Measurements from ENCODE around the gene KRTAP5-5. TPM values are rescaled to one million over a fixed set of nuclear protein-coding genes. Genes with fewer than 3 reads are reported as not detected.
"Not testable (repeated sequence)": the region's sequence is repeated elsewhere in the genome, so short reads cannot be mapped to it uniquely, and the experiment has no call there.

The KRTAP5-5 gene
- total RNA-seq, 2 experiments from 2014 or later = not detected

GRCh38 chr11:1589996-1590395 is 39.6 kb upstream of the KRTAP5-5 start:
- H3K36me3 Mint-ChIP-seq (ENCODE audit: low read depth) = peaks cover 6% of the 10 kb centered on the region
- peaks cover 14% of the 10 kb centered on the region for H3K4me1 Mint-ChIP-seq (ENCODE audit: low read depth)
- no peak overlapping the region for H3K27ac Mint-ChIP-seq
- peaks cover 5% of the 10 kb centered on the region for H3K9me3 Mint-ChIP-seq
- no peak for DNase-seq
- CTCF ChIA-PET = interaction anchor here (1.4 to 4.3 kb wide), 3 partner anchors 11 to 43 kb away, joined by 3 to 42 read pairs (median 11); no protein-coding TSS in a partner anchor
- no peak for ATAC-seq
- TF ChIP-seq CTCF (IDR thresholded peaks at IDR 0.05) = no peak
- intact Hi-C loops (cut with micrococcal nuclease) = no loop called here
- H3K4me3 Mint-ChIP-seq = no peak overlapping the region
- POLR2A ChIA-PET = no interaction called here
- peaks cover 11% of the 10 kb centered on the region for H3K27me3 Mint-ChIP-seq

- Mint-ChIP-seq H3K27ac (no peak overlapping the region), H3K4me1 (ENCODE audit: low read depth) (peaks cover 11% of the 10 kb centered on the region), H3K4me3 (no peak overlapping the region), H3K9me3 (peaks cover 5% of the 10 kb centered on the region), H3K27me3 (peaks cover 25% of the 10 kb centered on the region), H3K36me3 (ENCODE audit: low read depth) (peaks cover 6% of the 10 kb centered on the region)
- CTCF ChIA-PET = interaction anchor here (5.3 kb wide), 1 partner anchor 18 kb away, joined by 46 read pairs; no protein-coding TSS in a partner anchor
- POLR2A ChIA-PET = no interaction called here
- no peak for TF ChIP-seq CTCF (IDR thresholded peaks at IDR 0.05)
- intact Hi-C loops (cut with micrococcal nuclease) = no loop called here
- no peak for ATAC-seq
- no peak for DNase-seq
Observed at GRCh38 chr11:1592628-1593027, 36.9 kb upstream of the KRTAP5-5 start.

GRCh38 chr11:1595994-1596575 is 33.5 kb upstream of the KRTAP5-5 start:
- H3K4me3 Mint-ChIP-seq; intact Hi-C loops (cut with micrococcal nuclease); H3K4me1 Mint-ChIP-seq (ENCODE audit: low read depth); H3K9me3 Mint-ChIP-seq; ATAC-seq; DNase-seq; H3K27ac Mint-ChIP-seq; POLR2A ChIA-PET; H3K36me3 Mint-ChIP-seq (ENCODE audit: low read depth): not testable (repeated sequence)
- TF ChIP-seq CTCF (IDR thresholded peaks at IDR 0.05) = peak; percentile 15
- CTCF ChIA-PET = interaction anchor here (0.9 to 5.3 kb wide), 14 partner anchors 8 to 161 kb away, joined by 3 to 46 read pairs (median 5); partner anchors contain the start of gene KRTAP5-5
- peaks cover 39% of the 10 kb centered on the region for H3K27me3 Mint-ChIP-seq

- H3K4me3 Mint-ChIP-seq; H3K36me3 Mint-ChIP-seq (ENCODE audit: low read depth); POLR2A ChIA-PET; H3K4me1 Mint-ChIP-seq (ENCODE audit: low read depth); H3K27ac Mint-ChIP-seq; H3K9me3 Mint-ChIP-seq; ATAC-seq; DNase-seq; intact Hi-C loops (cut with micrococcal nuclease): not testable (repeated sequence)
- peaks cover 40% of the 10 kb centered on the region for H3K27me3 Mint-ChIP-seq
- CTCF ChIA-PET = interaction anchor here (1.1 to 5.3 kb wide), 5 partner anchors 8 to 56 kb away, joined by 3 to 46 read pairs (median 5); partner anchors contain the start of gene KRTAP5-5
Observed at GRCh38 chr11:1596576-1597121, 32.9 kb upstream of the KRTAP5-5 start.

GRCh38 chr11:1597331-1597993 is 32.1 kb upstream of the KRTAP5-5 start:
- Mint-ChIP-seq H3K27me3 (peaks cover 46% of the 10 kb centered on the region), H3K4me1 (ENCODE audit: low read depth) (no peaks in the 10 kb centered on the region), H3K9me3 (no peaks in the 10 kb centered on the region), H3K27ac (no peak overlapping the region), H3K36me3 (ENCODE audit: low read depth) (no peaks in the 10 kb centered on the region), H3K4me3 (no peak overlapping the region)
- CTCF ChIA-PET = interaction anchor here (1.5 to 5.3 kb wide), 3 partner anchors 23 to 55 kb away, joined by 3 to 46 read pairs (median 18); partner anchors contain the start of gene KRTAP5-5
- no peak for DNase-seq
- intact Hi-C loops (cut with micrococcal nuclease) = no loop called here
- no peak for TF ChIP-seq CTCF (IDR thresholded peaks at IDR 0.05)
- no peak for ATAC-seq
- POLR2A ChIA-PET = no interaction called here

Data from activated CD8-positive, alpha-beta T cell treated with anti-CD3 and anti-CD28 coated beads for 36 hours (primary cell).